DMS53 (cell line): ENCODE results near the gene PIK3CG.
"Not testable (repeated sequence)": the region's sequence is repeated elsewhere in the genome, so short reads cannot be mapped to it uniquely, and the experiment has no call there.

Source experiments
- DNase-seq: peaks from one replicate; lab custom pipeline; 2025; lab: John Stamatoyannopoulos, UW

The PIK3CG gene

GRCh38 chr7:106865130-106866041 lies at the start of gene PIK3CG:
TSS of gene PIK3CG (plus strand) at chr7:106865282. CDS start at chr7:106867562, 2,280 bp downstream.
- no peak for DNase-seq

- DNase-seq: no peak
Observed at GRCh38 chr7:106817098-106817497, 48.0 kb upstream of the PIK3CG start.

GRCh38 chr7:106818736-106819135 lies 46.3 kb upstream of the PIK3CG start:
- DNase-seq: no peak

- no peak for DNase-seq
Observed at GRCh38 chr7:106819546-106819945, 45.5 kb upstream of the PIK3CG start.

GRCh38 chr7:106820321-106821217 lies 44.5 kb upstream of the PIK3CG start:
- no peak for DNase-seq

- DNase-seq: no peak
Observed at GRCh38 chr7:106823631-106824030, 41.5 kb upstream of the PIK3CG start.

GRCh38 chr7:106824458-106824857 lies 40.6 kb upstream of the PIK3CG start:
- no peak for DNase-seq

GRCh38 chr7:106827626-106828025 lies 37.5 kb upstream of the PIK3CG start:
- DNase-seq: no peak

GRCh38 chr7:106829496-106829895 lies 35.6 kb upstream of the PIK3CG start:
- no peak for DNase-seq

- not testable (repeated sequence) for DNase-seq
Observed at GRCh38 chr7:106830896-106831295, 34.2 kb upstream of the PIK3CG start.

GRCh38 chr7:106836816-106837215 lies 28.3 kb upstream of the PIK3CG start:
- no peak for DNase-seq

GRCh38 chr7:106839511-106839910 lies 25.6 kb upstream of the PIK3CG start:
- no peak for DNase-seq

GRCh38 chr7:106840342-106840741 lies 24.7 kb upstream of the PIK3CG start:
- no peak for DNase-seq

GRCh38 chr7:106841896-106842390 lies 23.1 kb upstream of the PIK3CG start:
- DNase-seq: no peak

- no peak for DNase-seq
Observed at GRCh38 chr7:106844279-106844997, 20.6 kb upstream of the PIK3CG start.

- no peak for DNase-seq
Observed at GRCh38 chr7:106848049-106848448, 17.0 kb upstream of the PIK3CG start.

- peak; percentile 18 for DNase-seq
Observed at GRCh38 chr7:106848851-106849442, 16.1 kb upstream of the PIK3CG start.

- not testable (repeated sequence) for DNase-seq
Observed at GRCh38 chr7:106851632-106852031, 13.4 kb upstream of the PIK3CG start.

GRCh38 chr7:106853250-106853908 lies 11.7 kb upstream of the PIK3CG start:
- DNase-seq: no peak

- DNase-seq: no peak
Observed at GRCh38 chr7:106855540-106856132, 9.4 kb upstream of the PIK3CG start.
